NT2/D1 (cell line): Measurements from ENCODE around the gene CCDC175.

Experiments used
- SUZ12 ChIP-seq: IDR thresholded peaks from 2 replicates; pipeline ENCODE4 v1.6.1; 2011; ENCODE audit not compliant: insufficient read length, insufficient read depth; ENCODE audit errors: extremely low read depth
- YY1 ChIP-seq: IDR thresholded peaks from 2 replicates; pipeline ENCODE4 v1.6.1; 2011; ENCODE audit not compliant: insufficient read length, insufficient read depth
- ZNF274 ChIP-seq: IDR thresholded peaks from 2 replicates; pipeline ENCODE4 v1.6.1; 2011; ENCODE audit warnings: mild to moderate bottlenecking, low read depth, low read length

DNA sequence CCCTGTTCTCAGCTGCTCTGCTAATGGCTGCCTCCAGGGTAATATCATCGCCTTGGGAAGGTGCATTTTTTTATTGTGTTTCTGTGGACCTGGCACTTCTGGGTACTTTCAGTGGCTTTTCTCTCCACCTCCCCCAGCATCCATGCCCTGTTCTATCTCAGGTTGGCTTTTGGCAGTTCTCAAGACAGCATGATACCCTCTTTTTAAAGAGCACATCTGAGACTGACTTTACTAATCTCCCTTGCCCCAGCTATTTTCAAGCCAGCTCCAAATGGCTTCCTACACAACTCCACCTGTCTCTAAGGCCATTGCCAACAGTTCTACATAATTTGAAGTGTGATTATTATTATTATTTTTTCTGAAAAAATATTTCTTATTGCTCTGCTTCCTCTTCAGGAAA, 39.1 kb downstream of the CCDC175 start:
- TF ChIP-seq YY1 (no peak), ZNF274 (no peak), SUZ12 (no peak)
